Rectal smooth muscle tissue (tissue), 1 donor: ENCODE data around the gene CADPS2.

ENCODE experiments used
- H3K27ac ChIP-seq: one replicate; pipeline ENCODE4 v1.7.0; 2013; ENCODE audit warnings: low read depth, low read length, inconsistent platforms
- H3K27me3 ChIP-seq: one replicate; pipeline ENCODE4 v1.7.0; 2013; ENCODE audit warnings: low read length; ENCODE audit not compliant: control insufficient read depth, insufficient read depth
- H3K36me3 ChIP-seq: one replicate; pipeline ENCODE4 v1.7.0; 2013; ENCODE audit warnings: low read length; ENCODE audit not compliant: control insufficient read depth, insufficient read depth
- H3K4me1 ChIP-seq: one replicate; pipeline ENCODE4 v1.7.0; 2013; ENCODE audit warnings: low read length; ENCODE audit not compliant: control insufficient read depth, insufficient read depth
- H3K4me3 ChIP-seq: one replicate; pipeline ENCODE4 v1.7.0; 2013; ENCODE audit warnings: low read length
- H3K9ac ChIP-seq: one replicate; pipeline ENCODE4 v1.7.0; 2013; ENCODE audit warnings: low read length

The CADPS2 gene

GRCh38 chr7:122552769-122553168, 333.5 kb downstream of the CADPS2 start:
- H3K27me3 ChIP-seq, result no peaks in the 10 kb centered on the region
- no peak overlapping the region for H3K9ac ChIP-seq
- no peaks in the 10 kb centered on the region for H3K36me3 ChIP-seq
- H3K4me3 ChIP-seq, result no peak overlapping the region
- H3K4me1 ChIP-seq, result no peaks in the 10 kb centered on the region
- no peak overlapping the region for H3K27ac ChIP-seq

- Histone ChIP-seq H3K27ac (no peak overlapping the region), H3K4me1 (no peaks in the 10 kb centered on the region)
Observed at GRCh38 chr7:122550545-122550944, 335.7 kb downstream of the CADPS2 start.

GRCh38 chr7:122549578-122549977, 336.7 kb downstream of the CADPS2 start:
- no peak overlapping the region for H3K9ac ChIP-seq
- no peaks in the 10 kb centered on the region for H3K4me1 ChIP-seq
- H3K4me3 ChIP-seq, result no peak overlapping the region
- H3K27ac ChIP-seq, result no peak overlapping the region
- H3K36me3 ChIP-seq, result no peaks in the 10 kb centered on the region
- no peaks in the 10 kb centered on the region for H3K27me3 ChIP-seq

More at GRCh38 chr7:122550545-122550944, 335.7 kb downstream of the CADPS2 start:
- no peak overlapping the region for H3K9ac ChIP-seq
- no peak overlapping the region for H3K4me3 ChIP-seq
- no peaks in the 10 kb centered on the region for H3K27me3 ChIP-seq
- no peaks in the 10 kb centered on the region for H3K36me3 ChIP-seq

- Histone ChIP-seq H3K4me1 (no peaks in the 10 kb centered on the region), H3K36me3 (no peaks in the 10 kb centered on the region), H3K27ac (no peak overlapping the region), H3K4me3 (no peak overlapping the region), H3K27me3 (no peaks in the 10 kb centered on the region), H3K9ac (no peak overlapping the region)
Observed at GRCh38 chr7:122546496-122546895, 339.8 kb downstream of the CADPS2 start.

- no peak overlapping the region for H3K9ac ChIP-seq
- no peaks in the 10 kb centered on the region for H3K4me1 ChIP-seq
- H3K36me3 ChIP-seq, result no peaks in the 10 kb centered on the region
- H3K27me3 ChIP-seq, result no peaks in the 10 kb centered on the region
- H3K27ac ChIP-seq, result no peak overlapping the region
- no peak overlapping the region for H3K4me3 ChIP-seq
Observed at GRCh38 chr7:122544463-122544862, 341.8 kb downstream of the CADPS2 start.

DNA sequence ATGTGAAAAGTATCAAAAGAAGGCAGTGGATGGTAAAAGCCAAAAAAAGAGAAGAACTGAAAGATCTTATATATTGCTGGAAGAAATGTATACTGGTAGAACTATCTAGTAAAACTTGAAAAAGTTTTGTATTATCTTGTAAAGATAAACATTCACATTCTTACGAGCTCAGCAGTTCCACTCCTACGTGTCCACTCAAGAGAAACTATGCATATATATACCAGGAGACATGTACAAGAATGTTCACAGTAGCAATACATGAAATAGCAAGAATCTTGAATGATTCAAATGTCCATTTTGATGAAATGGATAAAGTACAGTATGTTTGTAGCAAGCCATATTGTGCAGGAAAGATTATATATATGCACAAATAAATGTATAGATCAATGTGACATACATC, 342.4 kb downstream of the CADPS2 start:
- no peak overlapping the region for H3K27ac ChIP-seq
- H3K4me1 ChIP-seq, result no peaks in the 10 kb centered on the region
- no peaks in the 10 kb centered on the region for H3K36me3 ChIP-seq
- H3K27me3 ChIP-seq, result no peaks in the 10 kb centered on the region
- no peak overlapping the region for H3K4me3 ChIP-seq
- no peak overlapping the region for H3K9ac ChIP-seq

DNA sequence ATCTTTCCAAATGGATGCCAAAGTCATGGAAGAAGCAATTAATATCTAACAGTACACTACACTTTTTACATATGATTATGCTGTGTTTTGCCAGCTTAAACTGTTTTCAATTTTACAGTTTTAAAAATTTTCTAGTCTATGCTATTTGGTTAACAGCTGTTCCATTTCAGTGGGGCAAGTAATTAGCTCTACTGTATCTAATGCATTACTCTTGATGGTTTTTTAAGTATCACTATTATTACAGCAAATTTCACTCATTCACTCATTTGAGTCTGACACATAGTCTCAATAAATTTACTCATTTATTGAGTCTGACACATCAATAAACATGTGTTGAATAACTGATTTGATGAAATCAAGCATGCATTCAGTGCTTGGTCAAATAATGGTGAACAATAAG, 343.1 kb downstream of the CADPS2 start:
- Histone ChIP-seq H3K27me3 (no peaks in the 10 kb centered on the region), H3K9ac (no peak overlapping the region), H3K36me3 (no peaks in the 10 kb centered on the region), H3K4me1 (no peaks in the 10 kb centered on the region), H3K27ac (no peak overlapping the region), H3K4me3 (no peak overlapping the region)

GRCh38 chr7:122535086-122535485, 351.2 kb downstream of the CADPS2 start:
- no peaks in the 10 kb centered on the region for H3K27me3 ChIP-seq
- no peak overlapping the region for H3K9ac ChIP-seq
- no peak overlapping the region for H3K4me3 ChIP-seq
- H3K27ac ChIP-seq, result no peak overlapping the region
- no peaks in the 10 kb centered on the region for H3K36me3 ChIP-seq
- no peaks in the 10 kb centered on the region for H3K4me1 ChIP-seq

DNA sequence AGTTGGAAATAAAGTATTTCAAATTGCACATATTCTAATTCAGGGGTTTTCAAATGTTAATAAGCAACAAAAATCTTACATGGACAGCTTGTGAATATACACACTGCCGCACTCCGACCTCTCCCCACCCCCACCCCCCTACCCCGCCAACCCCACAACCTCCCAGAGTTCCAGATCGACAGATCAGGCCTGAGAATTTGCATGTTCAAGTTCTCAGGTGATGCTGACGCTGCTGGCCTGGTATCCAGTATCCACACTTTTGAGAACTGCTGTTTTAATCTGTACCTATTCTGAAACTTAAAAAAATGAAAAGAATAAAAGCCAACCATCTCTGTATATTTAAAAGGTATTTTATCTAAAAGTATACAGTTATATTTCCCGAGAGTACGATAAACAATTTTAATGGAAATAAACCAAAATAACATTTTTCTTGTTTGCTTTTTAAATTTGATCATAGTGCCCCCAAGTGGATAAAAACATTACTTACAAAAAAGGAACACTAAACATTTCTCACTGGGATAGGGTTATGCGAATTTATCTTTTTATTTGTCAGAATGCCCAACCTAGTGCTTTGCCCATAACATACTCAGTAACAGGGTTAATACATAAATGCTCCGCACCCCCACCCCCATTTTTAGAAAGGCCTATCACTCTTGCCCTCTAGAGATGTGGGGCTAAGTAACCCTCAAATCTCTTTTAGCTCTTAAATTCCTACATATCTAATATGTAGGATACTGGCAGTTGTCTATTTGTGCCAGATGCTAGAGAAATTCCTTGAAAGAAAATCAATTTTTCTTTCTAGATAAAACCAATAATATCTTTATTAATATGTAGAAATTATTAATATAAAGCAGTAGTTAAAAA, 353.6 kb downstream of the CADPS2 start:
- no peak overlapping the region for H3K27ac ChIP-seq
- H3K9ac ChIP-seq, result no peak overlapping the region
- no peak overlapping the region for H3K4me3 ChIP-seq
- no peaks in the 10 kb centered on the region for H3K4me1 ChIP-seq
- no peaks in the 10 kb centered on the region for H3K36me3 ChIP-seq
- no peaks in the 10 kb centered on the region for H3K27me3 ChIP-seq

- no peak overlapping the region for H3K4me3 ChIP-seq
- H3K4me1 ChIP-seq, result no peaks in the 10 kb centered on the region
- H3K36me3 ChIP-seq, result no peaks in the 10 kb centered on the region
- H3K27ac ChIP-seq, result no peak overlapping the region
- no peak overlapping the region for H3K9ac ChIP-seq
- H3K27me3 ChIP-seq, result no peaks in the 10 kb centered on the region
Observed at GRCh38 chr7:122528879-122529481, 357.3 kb downstream of the CADPS2 start.

- no peak overlapping the region for H3K9ac ChIP-seq
- no peak overlapping the region for H3K4me3 ChIP-seq
- no peaks in the 10 kb centered on the region for H3K36me3 ChIP-seq
- no peaks in the 10 kb centered on the region for H3K27me3 ChIP-seq
- H3K4me1 ChIP-seq, result no peaks in the 10 kb centered on the region
- no peak overlapping the region for H3K27ac ChIP-seq
Observed at GRCh38 chr7:122525355-122525754, 360.9 kb downstream of the CADPS2 start.

DNA sequence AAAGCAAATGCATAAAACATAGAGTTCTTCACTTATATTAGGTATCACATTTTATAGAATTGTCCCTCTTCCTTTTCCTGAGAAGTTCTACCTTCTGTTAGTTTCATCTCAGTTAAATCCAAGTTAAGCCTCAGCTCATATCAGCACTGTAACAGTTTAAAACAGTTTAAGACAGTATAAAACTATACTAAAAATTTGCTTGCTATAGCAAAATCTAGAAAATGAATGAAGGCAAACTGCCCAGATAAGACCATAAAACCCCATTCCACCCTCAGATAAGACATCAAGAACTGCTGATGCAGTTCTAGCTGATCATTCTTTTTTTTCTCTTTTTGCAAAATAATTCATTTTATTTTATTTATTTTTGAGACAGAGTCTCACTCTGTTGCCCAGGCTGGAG, 364.5 kb downstream of the CADPS2 start:
- Histone ChIP-seq H3K9ac (no peak overlapping the region), H3K27ac (no peak overlapping the region), H3K36me3 (no peaks in the 10 kb centered on the region), H3K27me3 (no peaks in the 10 kb centered on the region), H3K4me1 (no peaks in the 10 kb centered on the region), H3K4me3 (no peak overlapping the region)
